ENCODE data around the gene C1QTNF9. TPM values are rescaled to one million over a fixed set of nuclear protein-coding genes. Genes with fewer than 3 reads are reported as not detected.

C1QTNF9 gene
- total RNA-seq, 1 experiment from 2014 or later: not detected

GRCh38 chr13:24356270-24356669 is 46.9 kb downstream of the C1QTNF9 start:
- Histone ChIP-seq H3K9me3 (ENCODE audit: control insufficient read depth in 1 of 2, insufficient read depth in 1 of 2, low read depth in 1 of 2, low read length in 2 of 2) (no peaks in the 10 kb centered on the region), H3K4me2 (ENCODE audit: low read length) (no peak overlapping the region), H3K9ac (ENCODE audit: low read length) (no peak overlapping the region), H3K9me2 (ENCODE audit: insufficient read depth) (no peaks in the 10 kb centered on the region), H3K79me2 (ENCODE audit: insufficient read depth, low read length) (no peaks in the 10 kb centered on the region), H3K27me3 (ENCODE audit: insufficient read depth, low read length) (no peaks in the 10 kb centered on the region), H3K36me3 (ENCODE audit: control insufficient read depth in 1 of 2, insufficient read depth in 2 of 2, low read length in 2 of 2) (no peaks in the 10 kb centered on the region), H2AFZ (ENCODE audit: low read depth, low read length, poor library complexity, severe bottlenecking) (no peak overlapping the region), H4K20me1 (ENCODE audit: insufficient read depth) (no peaks in the 10 kb centered on the region), H3K4me3 (replicated peaks in 1 of 2; ENCODE audit: low read depth in 1 of 2, low read length in 2 of 2) (no peak overlapping the region), H3K4me1 (ENCODE audit: control insufficient read depth in 1 of 2, insufficient read depth in 2 of 2, low read length in 2 of 2) (no peaks in the 10 kb centered on the region; a peak in 1 of 4 replicates), H3K27ac (ENCODE audit: low read depth, low read length) (no peak overlapping the region)
- CTCF ChIA-PET: no interaction called here
- TF ChIP-seq CBX3 (IDR thresholded peaks at IDR 0.05; ENCODE audit: low read depth): no peak
- TF ChIP-seq MAX (IDR thresholded peaks at IDR 0.05): no peak
- no peak for TF ChIP-seq SIN3A (IDR thresholded peaks at IDR 0.05; ENCODE audit: low read depth)
- TF ChIP-seq SRF (IDR thresholded peaks at IDR 0.05; ENCODE audit: low read depth): no peak
- TF ChIP-seq JUND (IDR thresholded peaks at IDR 0.05): no peak
- no peak for TF ChIP-seq ELF1 (IDR thresholded peaks at IDR 0.05; ENCODE audit: borderline replicate concordance, low read depth)
- no peak for TF ChIP-seq FOSL1 (IDR thresholded peaks at IDR 0.05; ENCODE audit: low read depth)
- TF ChIP-seq POLR2AphosphoS5 (IDR thresholded peaks at IDR 0.05; ENCODE audit: low read depth, low read length): no peak
- no peak for TF ChIP-seq EZH2 (IDR thresholded peaks at IDR 0.05)
- no peak for TF ChIP-seq TCF7L2 (IDR thresholded peaks at IDR 0.05; ENCODE audit: borderline replicate concordance, extremely low read depth, insufficient read depth, insufficient read length)
- TF ChIP-seq CTCF (IDR thresholded peaks at IDR 0.05 in 2 of 3, conservative IDR thresholded peaks at IDR 0.05 in 1 of 3; ENCODE audit: borderline replicate concordance in 1 of 3, insufficient read depth in 1 of 3, low read depth in 2 of 3, low read length in 2 of 3): no peak
- no peak for TF ChIP-seq SP1 (IDR thresholded peaks at IDR 0.05; ENCODE audit: low read depth)
- no peak for TF ChIP-seq YY1 (IDR thresholded peaks at IDR 0.05; ENCODE audit: extremely low read depth, insufficient replicate concordance, low read depth, low read length)
- TF ChIP-seq ATF3 (IDR thresholded peaks at IDR 0.05): no peak
- no peak for TF ChIP-seq EGR1 (IDR thresholded peaks at IDR 0.05; ENCODE audit: low read depth)
- no peak for TF ChIP-seq CEBPB (IDR thresholded peaks at IDR 0.05; ENCODE audit: low read depth)
- no peak for TF ChIP-seq POLR2A (IDR thresholded peaks at IDR 0.05; ENCODE audit: borderline replicate concordance, extremely low read depth, insufficient read depth, insufficient read length)
- TF ChIP-seq ZNF274 (IDR thresholded peaks at IDR 0.05; ENCODE audit: low read depth, low read length): no peak
- DNase-seq (ENCODE audit: low read depth, low spot score): no peak
- RAD21 ChIA-PET (ENCODE audit: low non-redundant PET in 1 of 2, low total read pairs in 2 of 2, uncharacterized antibody in 2 of 2, unreplicated experiment in 2 of 2): no interaction called here
- intact Hi-C loops (cut with micrococcal nuclease): no loop called here
- POLR2A ChIA-PET: no interaction called here
- no peak for ATAC-seq
- no TSS peak for BruUV-seq (replicated peaks)

All from HCT116 (cell line).